ENCODE results near the gene MYO1D.
A peak's percentile ranks its signal among the peaks of the same experiment; 100 is the strongest.
"Not testable (repeated sequence)": the region's sequence is repeated elsewhere in the genome, so short reads cannot be mapped to it uniquely, and the experiment has no call there.

Gene MYO1D

DNA sequence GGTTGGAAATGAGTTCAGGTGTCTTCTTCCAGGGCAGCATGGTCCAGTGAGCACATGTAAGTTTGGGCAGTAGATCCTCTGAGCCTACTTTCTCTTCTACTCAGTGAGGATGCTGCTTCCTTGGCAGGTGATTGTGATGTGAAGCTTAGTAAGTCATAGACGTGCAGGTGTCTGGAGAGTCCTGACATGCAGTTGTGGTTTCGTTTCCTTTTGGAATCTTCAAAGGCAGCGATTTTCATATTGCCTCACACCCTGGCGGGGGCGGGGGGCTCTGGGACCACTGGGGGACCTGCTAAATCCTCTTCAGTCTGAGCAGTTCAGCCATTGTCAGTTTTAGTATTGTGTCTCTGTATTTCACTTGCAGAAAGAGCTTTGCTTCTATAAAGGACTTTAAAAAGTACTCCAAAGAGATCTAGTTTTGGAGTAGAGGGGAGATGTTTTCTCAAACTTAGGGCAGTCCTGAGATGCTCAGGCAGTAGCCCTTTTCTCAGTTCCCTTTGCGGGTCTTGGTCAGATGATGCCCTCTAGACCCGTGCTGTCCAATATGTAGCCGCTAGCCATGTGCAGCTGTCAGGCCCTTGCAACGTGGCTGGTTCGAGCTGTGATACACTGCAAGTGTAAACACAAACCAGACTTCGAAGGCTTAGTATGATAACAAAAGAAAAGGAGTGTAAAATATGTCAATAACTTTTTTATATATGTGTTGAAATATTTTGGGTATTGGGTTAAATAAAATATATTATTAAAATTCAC, 394.2 kb downstream of the MYO1D start:
- no peak for DNase-seq

DNA sequence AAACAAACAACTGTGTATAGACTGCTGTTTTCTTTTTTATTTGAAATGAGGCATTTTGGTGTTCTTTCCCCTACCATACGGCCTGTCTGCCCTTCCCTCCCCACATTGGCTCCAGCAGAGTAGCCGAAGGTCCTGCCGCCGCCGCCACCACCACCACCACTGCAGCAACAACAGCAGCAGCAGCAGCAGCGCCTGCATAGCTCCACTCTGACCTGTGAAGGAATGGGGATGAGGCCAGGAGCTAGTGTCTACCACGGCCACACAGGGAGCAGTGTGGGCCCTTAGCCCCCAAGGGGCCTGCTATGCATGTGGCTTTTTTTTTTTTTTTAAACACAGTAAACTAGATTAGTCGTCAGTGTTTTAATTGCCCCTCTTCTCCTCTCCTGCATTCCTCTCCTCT, 395.7 kb downstream of the MYO1D start:
- no peak for DNase-seq

DNA sequence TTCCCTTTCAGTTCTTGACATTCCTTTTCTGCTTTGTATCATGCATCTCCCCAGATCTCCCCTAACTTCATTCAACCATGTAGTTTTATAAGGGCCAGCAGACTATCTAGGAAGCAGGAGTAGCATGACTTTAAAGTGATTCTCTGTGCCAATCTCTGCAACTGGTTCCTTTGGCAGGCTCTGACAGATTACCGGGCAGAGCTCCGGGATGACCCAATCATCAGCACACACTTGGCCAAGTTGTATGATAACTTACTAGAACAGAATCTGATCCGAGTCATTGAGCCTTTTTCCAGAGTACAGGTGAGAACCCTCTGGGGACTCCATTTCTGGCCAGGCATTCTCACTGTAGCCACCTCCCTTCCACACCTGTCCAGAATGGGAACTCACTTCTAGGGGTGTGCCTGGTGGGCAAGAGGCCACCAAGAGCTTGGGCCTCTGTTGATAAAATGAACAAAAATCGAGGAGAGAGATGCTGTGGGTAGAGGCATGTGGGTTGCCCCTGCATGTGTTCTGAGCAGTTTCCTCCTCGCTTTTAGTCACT, 397.8 kb downstream of the MYO1D start:
- DNase-seq = no peak

- no peak for DNase-seq
Measured at GRCh38 chr17:32477220-32477619, 399.7 kb downstream of the MYO1D start.

DNA sequence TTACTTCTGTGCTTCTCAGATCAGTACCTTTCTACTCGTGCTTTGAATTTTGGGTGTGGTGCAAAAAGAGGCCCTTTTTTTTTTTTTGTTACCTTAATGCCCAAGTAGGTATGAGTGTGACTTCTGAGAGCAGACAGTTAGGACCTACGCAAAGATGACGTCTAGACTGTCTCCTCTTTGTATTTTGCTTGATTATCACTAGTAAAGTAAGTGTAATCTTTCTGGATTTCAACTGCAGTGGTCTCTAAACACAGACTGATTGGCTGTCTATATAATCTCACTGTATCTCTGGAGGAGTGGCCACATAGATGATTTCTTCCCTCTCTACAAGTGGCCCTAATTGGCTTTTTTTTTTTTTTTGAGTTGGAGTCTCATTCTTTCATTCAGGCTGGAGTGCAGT, 401.7 kb downstream of the MYO1D start:
- no peak for DNase-seq

DNA sequence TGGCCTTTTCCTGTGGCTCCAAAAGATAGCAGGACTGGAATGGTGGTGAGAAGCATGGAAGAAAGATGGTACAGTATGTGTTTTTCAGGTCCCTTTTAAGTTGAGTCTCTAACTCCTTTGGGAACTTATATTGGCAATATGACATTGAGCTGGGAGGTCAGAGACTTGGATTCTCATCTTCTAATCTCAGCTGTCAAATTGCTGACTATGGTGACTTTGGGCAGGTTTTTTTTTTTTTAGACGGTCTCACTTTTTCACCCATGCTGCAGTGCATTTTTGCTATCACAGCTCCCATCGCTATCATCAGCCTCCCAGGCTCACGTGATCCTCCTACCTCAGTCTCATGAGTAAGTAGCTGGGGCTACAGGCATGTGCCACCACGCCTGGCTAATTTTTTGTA, 405.3 kb downstream of the MYO1D start:
- no peak for DNase-seq

DNA sequence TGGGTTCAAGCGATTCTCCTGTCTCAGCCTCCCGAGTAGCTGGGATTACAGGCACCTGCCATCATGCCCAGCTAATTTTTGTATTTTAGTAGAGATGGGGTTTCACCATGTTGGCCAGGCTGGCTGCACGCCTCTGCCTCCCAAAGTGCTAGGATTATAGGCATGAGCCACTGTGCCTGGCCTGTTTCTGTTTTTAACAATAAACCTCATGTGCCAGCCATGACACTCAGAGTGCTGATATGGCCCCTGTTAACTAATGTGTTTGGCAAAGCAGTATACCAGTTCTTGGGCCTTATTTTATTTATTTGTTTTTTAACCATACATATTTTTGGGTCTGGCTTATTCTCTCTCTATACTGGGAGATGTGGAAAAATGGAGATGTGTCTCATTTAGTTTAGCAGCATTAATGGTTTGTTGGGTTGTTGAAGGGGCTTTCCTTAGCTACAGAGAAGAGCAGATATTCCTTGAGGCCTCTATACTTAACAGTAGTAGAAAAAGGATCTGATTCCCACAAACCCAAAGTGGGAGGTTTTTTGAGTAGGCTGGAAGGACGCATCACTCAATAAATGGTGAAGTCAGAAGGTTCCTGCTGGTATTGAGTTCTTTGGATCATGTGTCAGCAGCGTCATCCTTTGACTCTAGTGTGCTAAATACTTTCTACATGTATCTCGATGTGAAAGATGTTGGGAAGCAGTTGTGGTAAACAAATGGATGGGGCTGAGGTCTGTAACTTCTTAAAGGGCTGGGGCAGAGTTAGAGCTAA, 406.3 kb downstream of the MYO1D start:
- DNase-seq = no peak

DNA sequence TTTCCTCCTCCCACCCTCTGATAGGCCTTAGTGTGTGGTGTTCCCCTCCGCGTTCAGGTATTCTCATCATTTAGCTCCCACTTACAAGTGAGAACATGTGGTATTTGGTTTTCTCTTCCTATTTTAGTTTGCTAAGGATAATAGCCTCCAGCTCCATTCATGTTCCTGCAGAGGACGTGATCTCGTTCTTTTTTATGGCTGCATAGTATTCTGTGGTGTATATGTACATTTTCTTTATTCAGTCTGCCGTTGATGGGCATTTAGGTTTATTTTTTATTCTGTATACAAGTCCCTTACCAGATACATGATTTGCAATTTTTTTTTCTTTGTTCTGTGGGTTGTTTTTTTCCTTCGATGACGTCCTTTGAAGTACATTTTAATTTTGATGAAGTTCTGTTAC, 409.0 kb downstream of the MYO1D start:
- no peak for DNase-seq

DNA sequence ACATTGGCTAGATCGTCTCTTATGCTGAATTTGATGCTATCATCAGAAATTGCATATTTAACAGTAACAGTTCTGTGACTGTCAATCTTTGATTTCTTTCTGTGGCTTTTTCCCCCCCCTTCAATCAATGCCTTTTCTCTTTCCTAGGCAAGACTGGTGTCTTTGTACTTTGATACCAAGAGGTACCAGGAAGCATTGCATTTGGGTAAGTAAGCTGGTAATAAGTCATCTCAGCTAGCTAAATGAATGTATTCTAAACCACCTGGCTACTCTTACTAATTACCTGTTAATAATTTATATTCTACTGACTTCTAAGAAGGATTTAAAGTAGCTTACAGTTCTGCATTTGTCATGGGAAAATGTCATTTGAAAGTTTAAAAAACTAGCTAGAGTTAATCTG, 412.6 kb downstream of the MYO1D start:
- no peak for DNase-seq

- no peak for DNase-seq
Measured at GRCh38 chr17:32463304-32463703, 413.6 kb downstream of the MYO1D start.

- peak; percentile 7 for DNase-seq
Measured at GRCh38 chr17:32461853-32462617, 414.9 kb downstream of the MYO1D start.

- no peak for DNase-seq
Measured at GRCh38 chr17:32461498-32461852, 415.4 kb downstream of the MYO1D start.

- DNase-seq = no peak
Measured at GRCh38 chr17:32460054-32460453, 416.9 kb downstream of the MYO1D start.

- no peak for DNase-seq
Measured at GRCh38 chr17:32458371-32458770, 418.6 kb downstream of the MYO1D start.

DNA sequence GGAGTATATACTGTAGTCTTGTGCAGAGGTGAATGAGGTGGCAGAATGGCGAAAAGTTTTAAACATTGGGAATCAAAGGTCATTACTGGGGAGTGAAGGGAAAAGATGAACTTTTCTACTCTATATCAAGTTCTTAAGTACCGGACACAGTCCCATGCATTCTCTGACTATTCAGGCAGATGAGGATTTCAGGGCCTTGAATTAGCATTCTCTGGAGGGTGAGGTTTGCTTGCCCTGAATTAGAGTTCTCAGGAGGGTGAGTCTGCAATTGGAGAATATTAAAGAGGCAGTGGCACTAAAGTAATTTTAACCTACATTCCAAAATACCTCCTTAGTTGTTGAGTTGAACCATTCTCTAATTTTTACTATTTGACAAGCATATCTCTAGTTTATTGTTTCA, 423.6 kb downstream of the MYO1D start:
- no peak for DNase-seq

DNA sequence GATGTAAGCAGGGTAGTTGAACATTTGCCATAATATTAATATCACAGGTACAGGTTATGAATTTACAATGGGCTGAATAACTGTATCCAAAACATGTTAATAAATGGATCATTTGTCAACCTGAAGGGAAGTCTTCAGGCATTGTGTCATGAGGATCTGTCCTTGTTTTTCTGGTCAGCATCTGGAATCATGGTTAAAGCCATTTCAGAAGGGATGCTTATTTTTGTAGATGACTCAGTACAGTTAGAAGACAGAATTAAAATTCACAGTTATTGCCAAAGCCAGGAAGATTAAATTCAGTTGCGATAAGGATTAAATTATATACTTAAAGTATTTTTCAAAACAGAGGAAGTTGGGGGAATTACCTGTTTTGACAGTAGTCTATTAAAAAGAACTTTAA, 424.6 kb downstream of the MYO1D start:
- DNase-seq = no peak

GRCh38 chr17:32451879-32452278, 425.0 kb downstream of the MYO1D start:
- DNase-seq = no peak

DNA sequence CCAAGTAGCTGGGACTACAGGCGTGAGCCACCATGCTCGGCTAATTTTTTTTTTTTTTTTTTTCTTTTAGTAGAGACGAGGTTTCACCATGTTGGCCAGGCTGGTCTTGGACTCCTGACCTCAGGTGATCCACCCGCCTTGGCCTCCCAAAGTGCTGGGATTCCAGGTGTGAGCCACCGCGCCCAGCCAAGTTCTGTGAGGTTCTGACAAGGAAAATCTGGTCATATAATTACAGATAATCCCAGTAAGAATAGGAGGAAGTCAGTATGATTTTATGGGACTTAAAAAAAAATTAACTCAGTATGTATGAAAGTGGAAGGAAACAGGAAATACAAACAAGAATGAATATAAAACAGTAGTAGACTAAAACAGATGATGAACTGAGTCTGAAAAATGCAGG, 426.5 kb downstream of the MYO1D start:
- not testable (repeated sequence) for DNase-seq

- DNase-seq = no peak
Measured at GRCh38 chr17:32449963-32450362, 427.0 kb downstream of the MYO1D start.

DNA sequence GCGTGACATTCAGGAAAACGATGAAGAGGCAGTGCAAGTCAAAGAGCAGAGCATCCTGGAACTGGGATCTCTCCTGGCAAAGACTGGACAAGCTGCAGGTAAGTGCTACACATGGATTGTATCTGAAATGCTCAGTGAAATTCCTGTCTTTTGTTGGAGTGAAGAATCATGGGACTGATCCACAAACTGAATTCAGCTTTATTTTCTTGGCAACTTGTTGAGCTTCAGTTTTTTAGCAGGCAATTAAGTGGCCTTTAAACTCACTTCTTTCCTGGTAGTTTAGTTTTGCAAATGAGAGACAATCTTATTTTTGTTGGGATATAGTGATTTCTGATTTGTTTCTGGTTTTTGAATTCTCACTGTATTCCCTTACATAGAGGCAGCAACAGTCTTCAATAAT, 430.0 kb downstream of the MYO1D start:
- DNase-seq = no peak

GRCh38 chr17:32445971-32446370, 431.0 kb downstream of the MYO1D start:
- no peak for DNase-seq

DNA sequence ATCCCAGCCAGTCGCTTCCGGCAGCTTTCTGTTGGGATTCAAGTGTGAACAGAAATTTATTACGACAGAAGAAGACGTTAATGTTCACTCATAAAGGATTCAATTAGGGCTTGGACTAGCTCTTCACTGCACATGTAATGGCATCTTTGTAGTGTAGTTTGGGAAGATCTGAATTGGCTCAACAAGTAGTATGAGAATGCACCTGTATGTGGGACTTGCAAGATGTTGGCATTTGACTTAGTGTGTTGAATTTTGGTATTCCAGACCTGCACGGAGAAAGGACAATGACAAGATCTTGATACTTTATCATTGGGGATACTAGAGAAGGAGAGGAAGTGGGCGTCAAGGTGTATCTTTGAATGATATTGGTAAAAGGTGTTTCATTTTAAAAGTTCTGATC, 431.4 kb downstream of the MYO1D start:
- DNase-seq = no peak

DNA sequence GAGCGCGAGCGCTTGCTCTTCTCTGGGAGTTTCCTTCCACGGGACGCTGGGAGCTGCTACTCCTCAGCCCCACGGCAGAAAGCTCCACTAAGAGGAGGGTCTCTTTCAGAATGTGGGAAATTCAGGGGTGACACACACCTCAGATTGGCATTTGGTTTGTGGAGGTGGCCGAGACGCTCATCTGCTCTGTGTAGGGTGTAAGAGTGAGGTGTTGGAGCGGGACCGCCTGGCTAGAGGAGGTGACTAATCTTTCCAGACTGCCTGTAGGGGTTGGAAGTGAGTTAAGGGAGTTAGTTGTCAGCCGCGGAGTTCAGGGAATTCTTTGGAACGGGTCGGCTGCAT, 431.9 kb downstream of the MYO1D start:
- DNase-seq = no peak
